Neural progenitor cell (in vitro differentiated cells): Measurements from ENCODE around the gene RAB23. TPM values are rescaled to one million over a fixed set of nuclear protein-coding genes. Genes with fewer than 3 reads are reported as not detected.

Experiments used
- DNase-seq: peaks from one replicate; pipeline ENCODE4 v3.0.0-alpha.2; 2016; ENCODE audit warnings: low spot score
- H2AFZ ChIP-seq: fragments of 200-600 bp; sonication (generic); replicated peaks from 2 replicates; pipeline ENCODE4 v1.6.1; 2016; ENCODE audit warnings: antibody characterized with exemption
- H3F3A ChIP-seq: fragments of 200-600 bp; sonication (generic); 2 replicates; pipeline ENCODE4 v1.6.1; 2016; ENCODE audit warnings: antibody characterized with exemption, low read depth
- H3K27ac ChIP-seq: fragments of 200-600 bp; sonication (generic); 2 replicates; pipeline ENCODE4 v1.5.1; 2016; ENCODE audit warnings: mild to moderate bottlenecking
- H3K27me3 ChIP-seq: fragments of 200-600 bp; sonication (generic); 2 replicates; pipeline ENCODE4 v1.6.1; 2016; ENCODE audit warnings: mild to moderate bottlenecking, moderate library complexity
- H3K36me3 ChIP-seq: fragments of 200-600 bp; sonication (generic); 2 replicates; pipeline ENCODE4 v1.5.1; 2016
- H3K4me1 ChIP-seq: fragments of 200-600 bp; sonication (generic); 2 replicates; pipeline ENCODE4 v1.6.1; 2016; ENCODE audit warnings: mixed run types
- H3K4me2 ChIP-seq: fragments of 200-600 bp; sonication (generic); 2 replicates; pipeline ENCODE4 v1.6.1; 2016
- H3K4me3 ChIP-seq: fragments of 200-600 bp; sonication (generic); 2 replicates; pipeline ENCODE4 v1.5.1; 2016
- H3K79me2 ChIP-seq: fragments of 200-600 bp; sonication (generic); 2 replicates; pipeline ENCODE4 v1.6.1; 2016; ENCODE audit warnings: low read depth
- H3K9ac ChIP-seq: fragments of 200-600 bp; sonication (generic); 2 replicates; pipeline ENCODE4 v1.6.1; 2016
- H3K9me3 ChIP-seq: fragments of 200-600 bp; sonication (generic); 2 replicates; pipeline ENCODE4 v1.5.1; 2016; ENCODE audit warnings: low read depth
- H4K20me1 ChIP-seq: fragments of 200-600 bp; sonication (generic); 2 replicates; pipeline ENCODE4 v1.6.1; 2016; ENCODE audit warnings: low read depth
- H3K27ac Mint-ChIP-seq: 3 replicates; pipeline ENCODE4 v1.8.0; 2021; ENCODE audit warnings: mixed read lengths
- H3K27me3 Mint-ChIP-seq: 2 replicates; pipeline ENCODE4 v1.8.0; 2022; ENCODE audit warnings: low read depth, mild to moderate bottlenecking, inconsistent platforms, moderate library complexity, mixed read lengths; ENCODE audit not compliant: insufficient read depth
- H3K36me3 Mint-ChIP-seq: 3 replicates; pipeline ENCODE4 v1.8.0; 2021; ENCODE audit warnings: mixed read lengths
- H3K4me1 Mint-ChIP-seq: 3 replicates; pipeline ENCODE4 v1.8.0; 2021; ENCODE audit warnings: mixed read lengths
- H3K4me3 Mint-ChIP-seq: 3 replicates; pipeline ENCODE4 v1.8.0; 2021; ENCODE audit warnings: mild to moderate bottlenecking, moderate library complexity, mixed read lengths
- H3K9me3 Mint-ChIP-seq: 3 replicates; pipeline ENCODE4 v1.8.0; 2020; ENCODE audit warnings: mixed read lengths
- EZH2 ChIP-seq: fragments of 200-600 bp; sonication (generic); IDR thresholded peaks from 2 replicates; pipeline ENCODE4 v1.6.1; 2017; ENCODE audit warnings: antibody characterized with exemption, mild to moderate bottlenecking, moderate library complexity
- EZH2phosphoT487 ChIP-seq: fragments of 200-600 bp; sonication (generic); IDR thresholded peaks from 2 replicates; pipeline ENCODE4 v1.6.1; 2017; ENCODE audit warnings: antibody characterized with exemption
- total RNA-seq: library from RNA; depleted of rRNA; stranded (reverse); fragments of >200 nt; gene quantifications from 2 replicates; pipeline ENCODE4 v1.2.3, GENCODE V29; 2015; ENCODE audit warnings: low replicate concordance
- TF ChIP-seq, protein P1 (sequence below): fragments of 200-600 bp; sonication (generic); IDR thresholded peaks from 2 replicates; pipeline ENCODE4 v1.5.1; 2017; ENCODE audit warnings: antibody characterized with exemption, mild to moderate bottlenecking

RAB23 gene
- total RNA-seq, 1 donor from 2014 or later: 43.7 TPM

DNA sequence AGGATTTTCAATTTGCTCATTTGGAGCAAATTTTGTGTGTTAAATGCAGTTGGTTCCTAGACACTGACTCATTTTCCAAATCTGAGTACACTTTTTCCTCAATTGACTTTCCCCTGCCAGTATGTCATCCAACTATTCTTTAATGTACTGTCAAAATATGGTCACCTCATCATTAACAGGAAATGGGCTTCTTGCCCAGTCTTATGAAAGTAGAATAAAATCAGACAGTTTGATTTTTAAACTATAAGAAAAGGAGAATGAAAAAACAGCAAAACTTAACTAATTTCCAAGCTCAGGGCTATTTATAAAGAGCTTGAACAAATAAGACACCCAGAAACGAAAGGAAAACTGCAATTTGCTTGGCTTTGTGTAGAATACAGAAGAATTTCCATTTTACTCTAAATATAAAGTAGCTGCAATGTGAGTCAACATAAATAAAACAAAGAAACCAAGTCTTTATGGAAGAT, 43.7 kb upstream of the RAB23 start:
- no peak overlapping the region for H3K27ac Mint-ChIP-seq
- no peak overlapping the region for H3K27ac ChIP-seq
- H3K9ac ChIP-seq: no peak overlapping the region
- H3K4me2 ChIP-seq: no peak overlapping the region
- no peaks in the 10 kb centered on the region for H4K20me1 ChIP-seq
- H3F3A ChIP-seq: no peaks in the 10 kb centered on the region
- TF ChIP-seq EZH2phosphoT487: no peak
- TF ChIP-seq EZH2: no peak
- TF ChIP-seq, protein P1, sequence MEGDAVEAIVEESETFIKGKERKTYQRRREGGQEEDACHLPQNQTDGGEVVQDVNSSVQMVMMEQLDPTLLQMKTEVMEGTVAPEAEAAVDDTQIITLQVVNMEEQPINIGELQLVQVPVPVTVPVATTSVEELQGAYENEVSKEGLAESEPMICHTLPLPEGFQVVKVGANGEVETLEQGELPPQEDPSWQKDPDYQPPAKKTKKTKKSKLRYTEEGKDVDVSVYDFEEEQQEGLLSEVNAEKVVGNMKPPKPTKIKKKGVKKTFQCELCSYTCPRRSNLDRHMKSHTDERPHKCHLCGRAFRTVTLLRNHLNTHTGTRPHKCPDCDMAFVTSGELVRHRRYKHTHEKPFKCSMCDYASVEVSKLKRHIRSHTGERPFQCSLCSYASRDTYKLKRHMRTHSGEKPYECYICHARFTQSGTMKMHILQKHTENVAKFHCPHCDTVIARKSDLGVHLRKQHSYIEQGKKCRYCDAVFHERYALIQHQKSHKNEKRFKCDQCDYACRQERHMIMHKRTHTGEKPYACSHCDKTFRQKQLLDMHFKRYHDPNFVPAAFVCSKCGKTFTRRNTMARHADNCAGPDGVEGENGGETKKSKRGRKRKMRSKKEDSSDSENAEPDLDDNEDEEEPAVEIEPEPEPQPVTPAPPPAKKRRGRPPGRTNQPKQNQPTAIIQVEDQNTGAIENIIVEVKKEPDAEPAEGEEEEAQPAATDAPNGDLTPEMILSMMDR: no peak
- H3K27me3 ChIP-seq: no peaks in the 10 kb centered on the region
- H3K9me3 ChIP-seq: no peaks in the 10 kb centered on the region
- H3K4me3 Mint-ChIP-seq: no peak overlapping the region
- H2AFZ ChIP-seq: no peak overlapping the region
- no peaks in the 10 kb centered on the region for H3K4me1 ChIP-seq
- H3K27me3 Mint-ChIP-seq: peaks cover 5% of the 10 kb centered on the region
- H3K4me3 ChIP-seq: no peak overlapping the region
- H3K79me2 ChIP-seq: no peaks in the 10 kb centered on the region
- no peaks in the 10 kb centered on the region for H3K9me3 Mint-ChIP-seq
- no peaks in the 10 kb centered on the region for H3K36me3 Mint-ChIP-seq
- H3K36me3 ChIP-seq: no peaks in the 10 kb centered on the region
- peaks cover 2% of the 10 kb centered on the region for H3K4me1 Mint-ChIP-seq
- DNase-seq: no peak

DNA sequence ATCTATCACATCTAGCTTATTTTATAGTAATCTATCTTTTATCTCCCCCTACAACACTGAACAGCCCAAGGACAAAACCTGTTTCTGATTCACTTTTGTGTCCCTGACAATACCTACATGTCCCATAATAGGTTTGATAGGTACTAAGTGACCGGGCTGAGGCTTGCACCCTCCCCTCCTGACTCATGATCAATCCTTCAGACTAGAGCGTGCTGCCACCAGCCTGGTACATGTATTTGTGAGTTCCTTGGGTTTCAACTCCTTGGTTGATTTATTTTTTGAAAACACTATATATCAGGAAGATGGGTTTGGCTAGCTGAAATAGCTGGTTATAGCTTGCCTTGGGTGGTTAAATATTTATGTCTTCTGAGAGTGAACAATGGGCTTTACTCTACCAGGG, 41.6 kb upstream of the RAB23 start:
- Histone ChIP-seq H3K4me1 (no peaks in the 10 kb centered on the region), H3K27me3 (no peaks in the 10 kb centered on the region), H4K20me1 (no peaks in the 10 kb centered on the region), H3K9me3 (no peaks in the 10 kb centered on the region), H3K79me2 (no peaks in the 10 kb centered on the region), H2AFZ (peak overlapping the region; percentile 35), H3K4me3 (no peak overlapping the region), H3K9ac (no peak overlapping the region), H3K4me2 (no peak overlapping the region), H3F3A (no peaks in the 10 kb centered on the region), H3K36me3 (no peaks in the 10 kb centered on the region), H3K27ac (no peak overlapping the region)
- TF ChIP-seq EZH2 (no peak), EZH2phosphoT487 (no peak)
- TF ChIP-seq, protein P1: no peak
- no peak overlapping the region for H3K4me3 Mint-ChIP-seq
- no peak overlapping the region for H3K27ac Mint-ChIP-seq
- no peak for DNase-seq
- no peaks in the 10 kb centered on the region for H3K9me3 Mint-ChIP-seq
- peaks cover 5% of the 10 kb centered on the region for H3K27me3 Mint-ChIP-seq
- no peaks in the 10 kb centered on the region for H3K36me3 Mint-ChIP-seq
- H3K4me1 Mint-ChIP-seq: peaks cover 2% of the 10 kb centered on the region

DNA sequence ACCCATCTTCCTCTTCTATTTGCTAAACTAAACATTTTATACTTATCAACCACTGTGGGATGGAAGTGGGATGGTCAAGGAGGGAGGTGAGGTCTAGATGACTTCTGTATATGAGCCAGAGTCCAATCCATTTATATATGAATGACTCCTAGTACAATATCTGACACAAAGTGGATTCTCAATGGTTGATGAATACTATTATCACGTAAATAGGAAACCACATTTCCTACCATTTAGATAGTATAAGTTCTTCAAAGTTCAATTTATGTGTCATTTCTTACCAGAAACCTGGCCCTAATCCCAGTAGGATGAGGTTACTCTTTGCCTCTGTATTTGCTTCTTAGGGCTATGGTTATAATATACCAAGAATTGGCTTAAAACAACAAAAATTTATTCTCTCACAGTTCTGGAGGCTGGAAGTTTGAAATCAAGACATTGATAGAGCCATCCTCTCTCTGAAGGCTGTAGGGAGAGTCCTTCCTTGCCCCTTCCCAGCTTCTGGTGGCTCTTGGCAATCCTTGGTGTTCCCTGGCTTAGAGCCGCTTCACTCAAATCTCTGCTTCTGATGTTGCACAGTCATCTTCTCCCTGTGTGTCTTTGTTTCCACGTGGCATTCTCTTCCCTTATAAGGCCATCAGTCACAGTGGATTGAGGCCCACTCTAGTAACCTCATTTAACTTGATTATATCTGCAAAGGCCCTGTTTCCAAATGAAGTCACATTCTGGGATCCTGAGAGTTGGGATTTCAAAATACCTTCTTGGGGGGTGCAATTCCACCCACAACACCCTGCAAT, 41.0 kb upstream of the RAB23 start:
- Histone ChIP-seq H3F3A (no peaks in the 10 kb centered on the region), H3K4me3 (no peak overlapping the region), H3K36me3 (no peaks in the 10 kb centered on the region), H3K9ac (no peak overlapping the region), H3K79me2 (no peaks in the 10 kb centered on the region), H3K27ac (no peak overlapping the region), H3K27me3 (no peaks in the 10 kb centered on the region), H4K20me1 (no peaks in the 10 kb centered on the region), H3K4me1 (no peaks in the 10 kb centered on the region), H3K9me3 (no peaks in the 10 kb centered on the region), H2AFZ (peak overlapping the region; percentile 35), H3K4me2 (no peak overlapping the region)
- no peak overlapping the region for H3K4me3 Mint-ChIP-seq
- no peak for DNase-seq
- peaks cover 5% of the 10 kb centered on the region for H3K27me3 Mint-ChIP-seq
- no peaks in the 10 kb centered on the region for H3K9me3 Mint-ChIP-seq
- H3K4me1 Mint-ChIP-seq: peaks cover 2% of the 10 kb centered on the region
- H3K27ac Mint-ChIP-seq: no peak overlapping the region
- no peaks in the 10 kb centered on the region for H3K36me3 Mint-ChIP-seq
- TF ChIP-seq EZH2phosphoT487: no peak

DNA sequence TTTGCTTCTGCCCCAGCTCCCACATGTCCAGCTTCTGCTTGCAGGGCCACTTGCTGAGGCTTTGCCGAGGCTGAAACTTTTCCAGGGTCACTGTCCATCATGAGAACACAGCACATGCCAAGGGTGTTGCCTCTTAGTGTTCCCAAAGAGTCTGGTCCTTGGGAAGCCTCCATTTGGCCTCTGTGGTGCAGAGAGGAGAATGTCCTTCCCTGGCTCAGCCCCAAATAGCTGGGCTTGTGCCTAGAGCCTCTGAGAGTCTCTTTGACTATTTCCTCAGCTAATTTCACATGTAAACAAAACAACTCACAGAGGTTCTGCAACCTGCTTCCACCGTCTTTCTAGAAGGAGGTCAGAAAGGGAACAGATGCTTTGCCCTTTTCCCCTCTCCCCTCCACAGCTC, 40.4 kb upstream of the RAB23 start:
- H3K4me3 Mint-ChIP-seq: no peak overlapping the region
- no peak overlapping the region for H3K27ac ChIP-seq
- no peak overlapping the region for H2AFZ ChIP-seq
- TF ChIP-seq, protein P1: no peak
- TF ChIP-seq EZH2phosphoT487: no peak
- TF ChIP-seq EZH2: no peak
- H3K36me3 ChIP-seq: no peaks in the 10 kb centered on the region
- no peaks in the 10 kb centered on the region for H3K9me3 ChIP-seq
- H4K20me1 ChIP-seq: no peaks in the 10 kb centered on the region
- H3K9me3 Mint-ChIP-seq: no peaks in the 10 kb centered on the region
- H3K27ac Mint-ChIP-seq: no peak overlapping the region
- no peak overlapping the region for H3K4me3 ChIP-seq
- no peaks in the 10 kb centered on the region for H3K27me3 ChIP-seq
- H3K9ac ChIP-seq: no peak overlapping the region
- no peaks in the 10 kb centered on the region for H3K4me1 ChIP-seq
- H3K36me3 Mint-ChIP-seq: no peaks in the 10 kb centered on the region
- no peaks in the 10 kb centered on the region for H3K79me2 ChIP-seq
- no peak for DNase-seq
- H3F3A ChIP-seq: no peaks in the 10 kb centered on the region
- peaks cover 5% of the 10 kb centered on the region for H3K27me3 Mint-ChIP-seq
- peaks cover 2% of the 10 kb centered on the region for H3K4me1 Mint-ChIP-seq
- H3K4me2 ChIP-seq: no peak overlapping the region
